Endothelial cell of hepatic sinusoid (primary cell): ENCODE measurements around the gene ARHGEF17.

Source experiments
- in situ Hi-C: cut with HindIII; loops from 2 replicates; pipeline ENCODE4 v1.10.0; 2017; ENCODE audit warnings: low sequenced_read_pairs

ARHGEF17 gene

DNA sequence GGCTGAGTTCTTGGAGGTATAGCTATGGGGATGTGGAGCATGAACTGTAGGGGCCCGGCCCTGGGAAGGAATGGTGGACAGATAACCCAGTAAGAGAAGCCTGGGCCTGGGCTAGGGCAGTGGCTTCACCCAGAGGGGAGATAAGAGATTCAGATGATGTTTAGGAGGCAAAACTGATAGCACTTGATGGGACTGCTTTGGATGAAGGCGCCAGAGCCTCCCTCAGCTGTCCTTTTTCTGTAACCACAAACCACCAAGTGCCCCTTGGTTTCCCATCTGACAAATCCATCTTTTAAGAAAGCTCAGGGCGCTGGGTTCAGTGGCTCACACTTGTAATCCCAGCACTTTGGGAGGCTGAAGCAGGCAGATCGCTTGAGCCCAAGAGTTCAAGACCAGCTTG, 91.6 kb downstream of the ARHGEF17 start:
- in situ Hi-C loops = loop anchor here (5.0 kb wide), 1 partner anchor 87 kb away; no protein-coding TSS in a partner anchor

DNA sequence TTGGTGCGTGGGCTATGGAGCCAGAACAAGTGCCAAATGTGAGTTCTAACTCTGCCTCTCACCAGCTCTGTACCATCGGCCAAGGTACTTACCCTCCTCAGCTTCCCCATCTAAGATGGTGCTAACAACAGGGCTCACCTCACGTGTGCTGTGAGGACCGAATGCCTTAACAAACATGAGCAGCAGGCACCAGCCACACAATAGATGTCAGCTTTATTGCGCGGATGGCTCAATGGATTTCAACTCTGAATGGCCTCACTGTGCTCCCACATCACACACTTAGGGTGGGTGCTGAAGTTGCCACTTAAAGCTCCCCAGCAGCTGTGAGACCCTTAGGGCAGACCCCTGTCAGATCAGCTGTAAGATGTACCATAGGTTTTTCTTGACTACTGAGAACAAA, 92.2 kb downstream of the ARHGEF17 start:
- in situ Hi-C loops = no loop called here

DNA sequence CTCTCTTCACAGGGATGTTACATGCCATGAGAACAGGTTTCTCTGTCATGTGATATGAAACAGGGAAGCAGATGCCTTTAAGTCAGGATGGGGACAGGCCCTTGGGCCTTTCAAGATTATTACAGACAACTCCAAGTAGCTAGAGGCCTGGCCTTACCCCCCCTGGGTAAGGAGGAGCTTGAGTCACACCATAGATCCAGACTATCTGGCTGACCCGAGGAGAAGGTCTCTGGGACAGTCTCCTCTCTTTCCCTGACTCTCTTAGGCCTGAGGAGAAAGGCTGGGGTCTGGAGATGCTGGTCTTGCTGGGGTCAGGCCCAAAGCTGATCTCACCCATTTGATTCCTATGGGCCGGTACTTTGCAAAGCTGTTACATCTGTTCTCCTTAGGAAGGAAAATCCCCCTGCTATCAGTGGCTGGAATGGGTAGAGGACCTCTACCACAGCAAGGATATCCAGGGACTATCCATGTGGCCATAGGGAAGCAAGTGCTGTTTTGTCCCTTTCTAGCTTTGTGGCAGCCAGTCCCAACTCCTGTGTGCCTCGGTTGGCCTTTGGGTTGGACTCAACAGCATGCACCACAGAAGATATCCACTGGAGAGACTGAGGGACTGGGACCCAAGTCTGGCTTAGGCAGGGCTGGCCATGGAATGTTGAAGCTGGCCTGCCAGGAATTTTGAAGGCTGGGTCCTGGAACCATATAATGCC, 93.3 kb downstream of the ARHGEF17 start:
- in situ Hi-C loops = no loop called here

DNA sequence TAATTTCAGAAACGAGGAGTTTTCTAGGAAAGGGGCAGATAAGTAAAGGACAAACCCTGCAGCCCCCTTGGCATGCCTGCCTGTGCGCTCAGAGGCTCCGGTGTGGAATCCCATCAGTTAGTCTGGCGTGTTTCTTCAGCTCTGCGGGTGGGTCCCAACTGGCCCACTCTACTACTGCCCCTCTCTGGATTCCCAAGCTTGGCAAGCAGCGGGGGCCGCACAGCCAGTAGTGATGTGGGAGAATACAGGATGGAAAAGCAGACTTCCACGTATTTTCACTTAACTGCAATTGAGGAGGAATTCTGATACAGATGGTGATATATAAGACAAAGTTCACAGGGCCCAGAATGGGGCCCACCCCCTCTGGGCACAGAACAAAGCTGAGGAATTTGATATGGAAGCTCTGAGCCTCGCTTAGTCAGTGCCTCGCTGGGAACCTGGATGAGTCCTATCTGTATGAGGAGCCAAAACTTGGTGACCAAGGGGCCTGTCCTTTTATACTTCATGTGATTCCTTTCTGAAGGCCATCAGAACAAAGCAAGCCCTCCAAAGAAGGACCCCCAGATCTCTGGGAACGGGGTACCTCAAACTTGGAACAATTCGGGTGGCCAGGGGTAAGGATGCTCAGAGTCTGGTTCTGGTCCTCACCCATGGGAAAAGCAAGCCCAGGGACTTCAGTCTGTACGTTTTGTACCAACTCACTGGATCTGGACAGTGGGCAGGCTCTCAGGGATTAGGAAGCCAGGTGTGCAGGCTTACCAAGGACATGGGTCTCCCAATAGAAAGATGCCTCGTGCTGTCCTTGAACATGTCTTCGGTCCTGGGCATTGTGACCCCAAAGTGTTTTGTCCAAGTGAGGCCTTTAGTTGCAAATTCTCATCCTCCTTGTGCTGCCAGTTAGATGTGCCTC, 94.1 kb downstream of the ARHGEF17 start:
- in situ Hi-C loops = no loop called here

DNA sequence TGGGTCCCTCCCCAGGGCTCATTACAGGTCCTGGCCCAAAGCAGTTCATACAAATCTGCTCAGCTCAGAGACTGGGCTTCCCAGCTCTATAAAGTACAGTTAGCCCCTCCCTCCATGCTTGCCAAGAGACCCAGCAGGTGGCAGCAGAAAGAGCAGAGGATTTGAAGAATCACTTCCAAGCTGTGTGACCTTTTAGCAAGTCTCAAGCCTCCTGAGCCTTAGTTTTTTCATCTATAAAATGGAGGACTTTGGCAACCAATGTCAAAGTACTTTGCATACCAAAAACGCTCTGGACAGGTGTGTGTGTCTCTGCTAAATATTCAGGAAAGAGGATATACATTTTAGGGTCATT, 94.7 kb downstream of the ARHGEF17 start:
- in situ Hi-C loops = no loop called here

DNA sequence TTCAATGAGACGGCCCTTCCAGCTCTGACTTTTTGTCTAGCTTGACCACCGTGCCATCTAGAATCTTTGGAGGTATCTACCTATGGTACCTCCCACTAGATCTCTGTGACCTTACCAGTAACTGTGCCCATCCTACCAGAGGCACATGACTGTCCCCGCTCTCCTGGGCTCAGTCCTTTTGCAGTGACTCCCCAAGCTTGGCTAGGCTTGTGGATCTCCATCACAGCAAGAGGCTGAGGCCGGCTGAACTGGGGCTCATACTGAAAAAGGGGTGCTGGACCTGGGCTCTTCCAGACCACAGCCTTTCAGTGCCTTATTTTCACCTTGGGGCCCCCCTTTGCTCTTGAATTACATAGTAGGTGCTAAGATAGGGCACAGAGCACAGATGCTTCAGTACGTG, 95.5 kb downstream of the ARHGEF17 start:
- in situ Hi-C loops = no loop called here

DNA sequence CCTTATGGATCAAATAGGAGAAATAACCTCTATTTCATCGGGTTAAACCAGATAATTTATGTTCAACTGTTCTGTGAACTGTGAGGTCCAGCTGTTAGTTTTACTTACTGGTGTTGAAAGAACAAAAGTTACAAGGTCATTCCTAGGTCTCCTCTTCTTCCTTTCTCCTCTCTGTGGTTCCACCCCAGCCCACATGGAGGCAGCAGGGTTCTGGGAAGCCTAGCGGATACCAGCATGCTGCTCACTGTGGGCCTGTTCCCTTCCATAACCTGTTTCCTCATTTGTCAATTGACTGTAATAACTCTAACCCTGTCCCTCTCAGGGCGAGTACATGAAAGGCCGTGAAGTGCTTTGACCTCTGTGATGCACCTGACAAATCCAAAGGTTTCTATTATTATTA, 96.0 kb downstream of the ARHGEF17 start:
- in situ Hi-C loops = no loop called here

DNA sequence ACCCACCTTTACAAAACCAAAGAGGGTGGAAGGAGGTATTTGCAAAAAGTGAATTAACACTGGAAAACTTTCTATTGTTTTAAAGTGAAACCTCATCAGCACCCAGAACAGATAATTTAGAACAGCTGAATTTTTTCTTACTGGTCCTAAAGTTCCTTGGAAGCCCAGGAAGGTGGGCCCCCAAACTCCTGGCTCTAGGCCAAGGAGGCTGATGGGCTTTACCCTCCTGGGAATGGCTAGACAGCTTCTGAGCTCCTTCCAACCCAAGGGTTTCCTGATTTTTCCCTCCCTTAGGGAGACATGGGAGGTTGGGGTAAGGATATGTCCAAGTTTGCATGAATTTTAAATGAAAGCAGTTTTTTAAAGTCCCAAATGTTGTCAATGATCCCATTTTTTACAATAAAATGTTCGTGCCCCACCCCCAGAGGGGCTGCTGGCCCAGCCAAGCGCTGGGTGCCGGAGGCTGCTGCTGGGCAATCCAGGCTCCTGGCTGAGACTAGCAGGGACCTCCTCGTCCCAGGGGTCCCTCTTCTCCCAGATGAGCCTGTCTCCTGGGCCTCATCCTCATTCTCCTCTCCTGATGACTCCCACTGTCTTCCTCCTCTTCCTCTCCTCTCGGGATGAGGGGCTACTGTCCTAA, 96.5 kb downstream of the ARHGEF17 start:
- in situ Hi-C loops = no loop called here

DNA sequence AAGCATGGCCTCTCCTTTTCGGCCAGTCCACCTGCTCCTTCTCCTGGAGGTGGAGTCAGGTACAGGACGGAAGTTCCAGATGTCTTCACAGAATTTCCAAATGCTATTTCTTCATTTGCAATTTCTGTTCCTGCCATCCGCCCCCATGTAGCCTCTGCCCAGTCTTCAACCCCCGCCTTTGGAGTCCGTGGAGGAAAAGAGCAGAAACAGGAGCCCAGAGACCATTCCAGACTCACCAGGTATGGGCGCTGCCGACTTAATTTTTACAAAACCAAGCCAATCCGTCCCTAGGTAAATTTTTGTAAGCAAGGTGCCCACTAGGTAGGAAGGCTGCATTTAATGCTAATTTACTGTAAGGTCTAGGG, 97.1 kb downstream of the ARHGEF17 start:
- in situ Hi-C loops = no loop called here

DNA sequence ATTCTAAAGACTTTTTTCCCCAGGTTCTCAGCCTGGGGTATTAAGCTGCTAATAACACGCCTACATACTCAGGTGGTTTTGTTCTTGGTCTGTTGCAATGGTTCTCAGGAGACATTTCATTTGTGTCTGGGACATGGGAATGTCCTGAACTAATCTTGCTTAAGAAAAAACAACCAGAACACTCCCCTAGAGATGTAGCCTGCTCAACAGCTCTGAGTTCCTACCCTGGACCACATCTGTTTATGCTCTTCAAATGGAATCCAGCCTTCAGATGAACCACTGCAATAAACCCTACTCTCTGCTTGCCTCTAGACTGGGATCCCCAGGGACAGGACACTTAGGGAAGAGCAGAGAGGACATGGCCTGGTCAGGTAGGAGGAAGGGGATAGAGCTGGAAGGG, 98.1 kb downstream of the ARHGEF17 start:
- in situ Hi-C loops = no loop called here

DNA sequence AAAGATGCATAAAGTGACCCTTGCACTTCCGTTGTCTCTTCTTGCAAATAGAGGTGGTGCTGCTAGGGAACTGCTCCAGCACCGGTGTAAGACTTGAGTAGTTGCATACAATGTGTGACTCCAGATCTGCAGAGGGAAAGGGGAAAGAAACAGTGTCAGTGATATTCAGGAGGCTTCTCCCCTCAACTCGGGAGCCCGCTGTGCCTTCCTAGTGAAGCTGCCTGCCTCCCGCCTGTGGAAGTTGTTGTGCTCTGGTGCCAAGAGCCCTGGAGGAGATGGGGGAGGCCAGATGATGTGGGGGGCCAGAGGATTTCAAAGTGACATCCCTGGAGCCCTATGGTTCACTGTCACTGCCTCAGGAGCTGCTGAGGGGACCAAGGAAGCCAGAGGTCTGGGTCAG, 98.5 kb downstream of the ARHGEF17 start:
- in situ Hi-C loops = no loop called here

DNA sequence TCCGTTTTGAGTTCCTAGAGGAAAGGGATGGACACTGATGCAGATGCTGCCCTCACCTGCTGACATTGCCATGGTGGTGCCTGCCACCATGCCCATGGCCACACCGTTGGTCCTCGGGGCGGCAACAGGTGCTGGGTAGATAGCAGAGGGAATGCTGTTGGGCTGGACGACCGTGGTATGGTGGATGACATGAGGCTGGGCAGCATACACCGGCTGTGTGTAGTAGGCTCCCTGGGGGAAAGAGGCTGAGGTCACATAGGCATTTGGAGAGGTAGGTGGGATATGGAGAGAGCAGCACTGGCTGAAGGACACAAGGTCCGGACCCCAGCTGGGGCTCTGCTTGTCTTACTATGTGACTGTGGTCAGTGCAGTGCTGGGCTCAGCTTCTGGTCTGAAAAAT, 101.4 kb downstream of the ARHGEF17 start:
- in situ Hi-C loops = no loop called here

DNA sequence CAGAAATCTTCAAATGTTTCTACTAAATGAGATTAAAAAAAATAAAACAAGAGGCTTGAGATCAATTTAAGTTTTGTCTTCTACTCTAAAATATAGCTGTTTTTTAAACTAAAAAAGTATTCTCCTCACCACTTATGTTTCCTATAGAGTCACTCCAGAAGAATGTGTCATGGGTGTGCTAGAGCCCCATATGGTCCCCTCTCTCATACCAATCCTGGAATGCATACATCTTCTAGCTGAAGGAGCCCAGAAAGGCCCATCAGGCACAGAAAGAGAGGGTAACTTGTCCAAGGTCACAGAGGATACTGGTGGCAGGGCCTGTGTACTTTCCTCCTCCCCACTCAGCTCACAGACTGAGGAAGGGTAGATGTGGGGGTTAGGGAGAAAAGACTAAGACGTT, 102.6 kb downstream of the ARHGEF17 start:
- in situ Hi-C loops = no loop called here

DNA sequence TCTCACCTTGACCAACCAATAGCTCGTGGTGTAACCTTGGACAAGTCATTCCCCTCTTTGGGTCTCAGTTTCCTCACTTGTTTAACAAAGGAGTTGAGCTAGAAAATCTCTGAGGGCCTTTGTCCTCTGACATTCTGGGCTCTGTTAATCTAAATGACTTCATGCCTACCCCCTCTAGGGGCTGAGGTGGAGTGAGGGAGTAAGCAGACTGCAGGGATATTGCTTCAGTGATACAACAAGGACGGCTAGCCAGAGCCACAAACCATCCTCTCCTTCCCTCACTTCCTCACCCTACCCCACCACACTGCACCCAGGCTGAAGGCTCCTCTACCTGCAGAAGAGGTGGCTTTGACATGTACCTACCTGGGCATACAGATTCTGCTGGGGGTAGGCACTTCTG, 103.0 kb downstream of the ARHGEF17 start:
- in situ Hi-C loops = no loop called here

DNA sequence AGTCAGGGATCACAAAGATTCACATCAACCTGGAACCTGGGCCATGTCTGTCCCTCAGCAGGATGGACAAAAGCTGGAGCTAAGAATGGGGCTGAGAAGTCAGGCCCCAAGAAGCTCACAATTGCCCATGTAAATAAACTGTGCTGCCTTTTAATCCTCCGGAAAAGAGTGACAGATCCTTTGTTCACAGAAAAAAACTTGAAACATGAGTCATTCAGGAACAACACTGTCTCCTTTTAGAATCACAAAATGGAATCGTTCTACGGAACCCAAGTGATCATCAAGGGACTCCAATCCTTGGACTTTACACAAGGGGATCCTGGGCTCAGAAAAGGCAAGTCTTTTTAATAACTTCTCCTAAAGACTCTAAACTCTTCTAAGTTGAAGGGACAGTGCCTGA, 104.2 kb downstream of the ARHGEF17 start:
- in situ Hi-C loops = no loop called here

DNA sequence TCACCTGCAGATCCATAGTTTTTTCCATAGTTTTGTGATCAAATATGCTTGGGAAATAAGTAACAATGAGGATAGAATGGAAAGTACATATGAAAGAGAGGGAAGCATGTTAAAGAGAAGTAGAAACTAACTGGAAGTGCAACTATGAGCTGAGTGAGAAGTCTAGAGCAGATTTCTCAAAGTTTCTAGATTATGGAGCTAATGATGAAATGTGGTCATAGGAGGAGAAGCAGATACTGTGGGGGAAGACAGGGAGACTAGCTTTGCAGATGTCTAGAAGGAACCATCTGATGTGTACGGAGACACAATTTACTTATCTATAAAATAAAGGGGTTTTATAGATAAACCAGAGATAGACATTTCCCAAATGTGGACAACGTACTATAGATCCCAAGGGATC, 105.2 kb downstream of the ARHGEF17 start:
- in situ Hi-C loops = no loop called here

DNA sequence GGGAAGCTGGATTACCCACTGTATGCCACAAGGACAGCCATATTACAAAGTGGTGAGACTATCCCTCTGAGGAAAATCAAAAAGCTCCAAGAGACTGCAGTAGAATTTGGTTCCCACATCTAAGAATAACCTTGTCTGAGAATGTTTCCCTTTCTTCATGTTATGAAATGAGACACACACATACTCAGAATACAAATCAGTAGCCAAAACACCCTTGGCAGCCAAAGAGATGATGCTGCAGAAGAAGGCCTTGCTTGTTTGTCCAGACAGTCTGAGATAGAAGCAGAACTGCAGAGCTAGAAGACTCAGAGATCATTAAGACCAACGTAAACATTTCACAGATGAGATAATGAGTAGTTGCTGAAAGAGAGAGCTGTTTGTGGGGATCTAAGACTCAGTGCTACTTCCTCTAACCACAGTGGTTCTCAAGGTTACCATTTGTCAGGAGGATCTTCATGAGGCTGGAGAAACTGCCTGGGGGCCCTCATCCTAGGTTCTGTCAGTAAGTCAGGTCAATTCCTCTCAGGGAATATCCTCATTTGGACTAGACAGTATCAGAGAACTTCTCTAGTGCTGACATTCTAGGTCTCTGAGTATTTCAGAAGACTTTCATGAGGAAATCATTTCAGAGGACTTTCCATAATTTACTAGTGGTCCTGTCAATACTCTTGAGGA, 107.0 kb downstream of the ARHGEF17 start:
- in situ Hi-C loops = no loop called here

DNA sequence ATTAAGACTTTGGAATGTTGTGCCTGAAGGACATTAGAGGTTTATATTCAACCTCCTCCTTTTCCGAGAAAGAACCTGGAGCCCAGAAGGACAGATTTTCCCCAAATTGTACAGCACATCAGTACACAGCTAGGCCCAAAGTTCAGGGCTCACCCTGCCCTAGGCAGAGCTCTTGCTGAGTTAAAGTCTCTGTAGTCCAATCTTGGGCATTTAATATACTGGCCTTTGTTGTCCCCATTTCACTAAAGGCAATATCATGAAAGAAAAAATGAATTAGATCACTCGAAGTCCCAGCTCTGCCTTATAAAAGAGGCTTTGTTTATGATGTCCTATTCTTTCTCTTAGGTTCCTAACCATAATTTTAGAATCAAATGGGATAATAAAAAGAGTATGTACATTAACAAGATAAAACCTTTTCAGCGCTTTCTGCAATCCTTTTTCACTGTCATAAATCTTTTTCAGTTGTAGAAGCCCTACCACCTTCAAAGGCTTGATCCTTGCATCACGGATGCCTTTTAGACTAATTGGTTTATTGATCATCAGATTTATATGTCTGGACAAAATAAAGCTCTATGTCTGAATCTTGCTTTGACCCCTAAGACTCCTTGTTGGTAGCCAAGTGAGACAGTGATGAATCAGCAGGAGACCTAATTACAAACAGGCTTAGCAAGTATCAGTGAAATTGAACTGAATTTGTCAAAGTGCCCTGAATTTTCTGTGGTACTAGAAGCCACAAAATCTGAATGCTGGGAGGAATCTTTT, 108.0 kb downstream of the ARHGEF17 start:
- in situ Hi-C loops = no loop called here

DNA sequence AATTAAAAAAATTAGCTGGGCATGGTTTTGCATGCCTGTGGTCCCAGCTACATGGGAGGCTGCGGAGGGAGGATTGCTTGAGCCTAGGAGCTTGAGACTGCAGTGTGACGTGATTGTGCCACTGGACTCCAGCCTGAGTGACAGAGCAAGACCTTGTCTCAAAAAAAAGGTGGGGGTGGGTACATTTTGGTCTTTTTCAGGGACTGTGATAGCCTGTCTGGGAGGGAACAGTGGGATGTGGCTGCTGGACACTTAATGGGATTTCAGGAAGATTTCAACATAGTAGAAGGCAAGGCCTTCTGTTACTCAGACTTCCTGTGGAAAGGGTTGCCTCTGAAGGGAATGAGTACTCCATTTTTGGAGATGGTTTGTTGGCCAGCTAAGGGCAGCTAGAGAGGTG, 108.7 kb downstream of the ARHGEF17 start:
- in situ Hi-C loops = no loop called here
